Midbrain (tissue), 1 donor: ENCODE data around the gene KCNB1.

Experiments
- DNase-seq: peaks from one replicate; lab custom pipeline; 2025; lab: John Stamatoyannopoulos, UW

The KCNB1 gene

GRCh38 chr20:49388744-49389143 lies 93.7 kb downstream of the KCNB1 start:
- no peak for DNase-seq

- DNase-seq, result no peak
These were observed 94.9 kb downstream of the KCNB1 start for GRCh38 chr20:49387581-49387939.

- no peak for DNase-seq
These were observed 95.5 kb downstream of the KCNB1 start for GRCh38 chr20:49386848-49387580.

GRCh38 chr20:49385465-49385864 lies 97.0 kb downstream of the KCNB1 start:
- no peak for DNase-seq

- peak; percentile 66 for DNase-seq
These were observed 97.7 kb downstream of the KCNB1 start for GRCh38 chr20:49384437-49385434.

- peak; percentile 78 for DNase-seq
These were observed 100.6 kb downstream of the KCNB1 start for GRCh38 chr20:49381558-49382493.

- no peak for DNase-seq
These were observed 102.1 kb downstream of the KCNB1 start for GRCh38 chr20:49380337-49380780.

- DNase-seq, result no peak
These were observed 103.1 kb downstream of the KCNB1 start for GRCh38 chr20:49379338-49379737.

- DNase-seq, result no peak
These were observed 105.1 kb downstream of the KCNB1 start for GRCh38 chr20:49377326-49377725.

GRCh38 chr20:49375170-49375569 lies 107.3 kb downstream of the KCNB1 start:
- no peak for DNase-seq

- no peak for DNase-seq
These were observed 110.3 kb downstream of the KCNB1 start for GRCh38 chr20:49372095-49372734.

GRCh38 chr20:49368596-49368995 lies 113.9 kb downstream of the KCNB1 start:
- no peak for DNase-seq

- DNase-seq, result no peak
These were observed 115.4 kb downstream of the KCNB1 start for GRCh38 chr20:49367113-49367512.

- DNase-seq, result no peak
These were observed 115.8 kb downstream of the KCNB1 start for GRCh38 chr20:49366687-49367086.

GRCh38 chr20:49361862-49362660 lies 120.4 kb downstream of the KCNB1 start:
- peak; percentile 7 for DNase-seq

GRCh38 chr20:49360242-49360968 lies 122.1 kb downstream of the KCNB1 start:
- DNase-seq, result no peak

GRCh38 chr20:49356676-49357075 lies 125.8 kb downstream of the KCNB1 start:
- no peak for DNase-seq

GRCh38 chr20:49354673-49355072 lies 127.8 kb downstream of the KCNB1 start:
- DNase-seq, result no peak

GRCh38 chr20:49353348-49353747 lies 129.1 kb downstream of the KCNB1 start:
- DNase-seq, result no peak

GRCh38 chr20:49352751-49353150 lies 129.7 kb downstream of the KCNB1 start:
- DNase-seq, result no peak
